ENCODE measurements around the gene KLK2. TPM values are rescaled to one million over a fixed set of nuclear protein-coding genes. Genes with fewer than 3 reads are reported as not detected.

Gene KLK2
- total and polyA plus RNA-seq, 2 donors (not counting 1 experiment from before 2014, with no cell fraction given), result not detected

GRCh38 chr19:50844296-50844935 lies 28.8 kb upstream of the KLK2 start:
- Histone ChIP-seq H3K4me1 (ENCODE audit: control insufficient read depth, extremely low read depth, insufficient read depth, low read length) (no peaks in the 10 kb centered on the region), H4K20me1 (ENCODE audit: control insufficient read depth, extremely low read depth, insufficient read depth, low read length) (no peaks in the 10 kb centered on the region), H3K4me2 (ENCODE audit: extremely low read depth, insufficient read depth, low read length) (no peak overlapping the region), H2AFZ (ENCODE audit: low read length) (no peak overlapping the region), H3K36me3 (ENCODE audit: control insufficient read depth, insufficient read depth, low read length) (no peaks in the 10 kb centered on the region), H3K27ac (ENCODE audit: insufficient read depth, low read length) (no peak overlapping the region), H3K27me3 (ENCODE audit: control insufficient read depth, insufficient read depth, low read length) (no peaks in the 10 kb centered on the region), H3K79me2 (ENCODE audit: control insufficient read depth, insufficient read depth, low read length) (no peaks in the 10 kb centered on the region), H3K9ac (ENCODE audit: insufficient read depth, low read length) (no peak overlapping the region), H3K9me3 (ENCODE audit: control insufficient read depth, insufficient read depth, low read depth, low read length) (no peaks in the 10 kb centered on the region), H3K4me3 (replicated peaks in 1 of 4; ENCODE audit: control extremely low read depth in 1 of 4, insufficient read depth in 1 of 4, low read depth in 3 of 4, low read length in 4 of 4) (no peak overlapping the region)
- no peak for DNase-seq (ENCODE audit: low read depth in 2 of 2)
- TF ChIP-seq CTCF (conservative IDR thresholded peaks at IDR 0.05 in 1 of 2, IDR thresholded peaks at IDR 0.05 in 1 of 2; ENCODE audit: low read depth in 1 of 2, low read length in 2 of 2) (no peak), EZH2 (IDR thresholded peaks at IDR 0.05; ENCODE audit: low read length, missing control alignments) (no peak)

- no peak overlapping the region for H3K4me3 ChIP-seq (replicated peaks in 1 of 4; ENCODE audit: control extremely low read depth in 1 of 4, insufficient read depth in 1 of 4, low read depth in 3 of 4, low read length in 4 of 4)
- no peak for DNase-seq (ENCODE audit: low read depth in 2 of 2)
These were observed 22.5 kb upstream of the KLK2 start for GRCh38 chr19:50850738-50851137.

GRCh38 chr19:50851620-50852019 lies 21.6 kb upstream of the KLK2 start:
- Histone ChIP-seq H3K9me3 (ENCODE audit: control insufficient read depth, insufficient read depth, low read depth, low read length) (no peaks in the 10 kb centered on the region), H3K79me2 (ENCODE audit: control insufficient read depth, insufficient read depth, low read length) (no peaks in the 10 kb centered on the region), H4K20me1 (ENCODE audit: control insufficient read depth, extremely low read depth, insufficient read depth, low read length) (no peaks in the 10 kb centered on the region), H3K4me3 (replicated peaks in 1 of 4; ENCODE audit: control extremely low read depth in 1 of 4, insufficient read depth in 1 of 4, low read depth in 3 of 4, low read length in 4 of 4) (no peak overlapping the region), H3K27ac (ENCODE audit: insufficient read depth, low read length) (no peak overlapping the region), H3K4me1 (ENCODE audit: control insufficient read depth, extremely low read depth, insufficient read depth, low read length) (no peaks in the 10 kb centered on the region), H3K9ac (ENCODE audit: insufficient read depth, low read length) (no peak overlapping the region), H2AFZ (ENCODE audit: low read length) (no peak overlapping the region), H3K36me3 (ENCODE audit: control insufficient read depth, insufficient read depth, low read length) (no peaks in the 10 kb centered on the region), H3K27me3 (ENCODE audit: control insufficient read depth, insufficient read depth, low read length) (no peaks in the 10 kb centered on the region), H3K4me2 (ENCODE audit: extremely low read depth, insufficient read depth, low read length) (no peak overlapping the region)
- DNase-seq (ENCODE audit: low read depth in 2 of 2), result no peak
- TF ChIP-seq CTCF (conservative IDR thresholded peaks at IDR 0.05 in 1 of 2, IDR thresholded peaks at IDR 0.05 in 1 of 2; ENCODE audit: low read depth in 1 of 2, low read length in 2 of 2) (no peak), EZH2 (IDR thresholded peaks at IDR 0.05; ENCODE audit: low read length, missing control alignments) (no peak)

More at GRCh38 chr19:50850738-50851137, 22.5 kb upstream of the KLK2 start:
- Histone ChIP-seq H3K36me3 (ENCODE audit: control insufficient read depth, insufficient read depth, low read length) (no peaks in the 10 kb centered on the region), H3K27ac (ENCODE audit: insufficient read depth, low read length) (no peak overlapping the region), H2AFZ (ENCODE audit: low read length) (no peak overlapping the region), H3K4me1 (ENCODE audit: control insufficient read depth, extremely low read depth, insufficient read depth, low read length) (no peaks in the 10 kb centered on the region), H4K20me1 (ENCODE audit: control insufficient read depth, extremely low read depth, insufficient read depth, low read length) (no peaks in the 10 kb centered on the region), H3K4me2 (ENCODE audit: extremely low read depth, insufficient read depth, low read length) (no peak overlapping the region), H3K9ac (ENCODE audit: insufficient read depth, low read length) (no peak overlapping the region), H3K27me3 (ENCODE audit: control insufficient read depth, insufficient read depth, low read length) (no peaks in the 10 kb centered on the region), H3K9me3 (ENCODE audit: control insufficient read depth, insufficient read depth, low read depth, low read length) (no peaks in the 10 kb centered on the region), H3K79me2 (ENCODE audit: control insufficient read depth, insufficient read depth, low read length) (no peaks in the 10 kb centered on the region)
- TF ChIP-seq CTCF (conservative IDR thresholded peaks at IDR 0.05 in 1 of 2, IDR thresholded peaks at IDR 0.05 in 1 of 2; ENCODE audit: low read depth in 1 of 2, low read length in 2 of 2), result no peak
- no peak for TF ChIP-seq EZH2 (IDR thresholded peaks at IDR 0.05; ENCODE audit: low read length, missing control alignments)
